Progenitor cell of endocrine pancreas (in vitro differentiated cells): Measurements from ENCODE around the gene GTF2B. TPM values are rescaled to one million over a fixed set of nuclear protein-coding genes. Genes with fewer than 3 reads are reported as not detected.
"Not testable (repeated sequence)": the region's sequence is repeated elsewhere in the genome, so short reads cannot be mapped to it uniquely, and the experiment has no call there.

Source experiments
- DNase-seq: peaks from one replicate; pipeline ENCODE4 v3.0.0; 2021; ENCODE audit warnings: low spot score; ENCODE audit not compliant: unreplicated experiment
- H3K27ac Mint-ChIP-seq: 2 replicates; pipeline ENCODE4 v1.8.0; 2021; ENCODE audit warnings: mild to moderate bottlenecking, moderate library complexity, mixed read lengths
- H3K27me3 Mint-ChIP-seq: 2 replicates; pipeline ENCODE4 v1.8.0; 2021; ENCODE audit warnings: mixed read lengths
- H3K36me3 Mint-ChIP-seq: 2 replicates; pipeline ENCODE4 v1.8.0; 2022; ENCODE audit warnings: mixed read lengths; ENCODE audit not compliant: insufficient read depth
- H3K4me1 Mint-ChIP-seq: 2 replicates; pipeline ENCODE4 v1.8.0; 2021; ENCODE audit warnings: low read depth, mixed read lengths
- H3K4me3 Mint-ChIP-seq: 2 replicates; pipeline ENCODE4 v1.8.0; 2021; ENCODE audit warnings: low read depth, mild to moderate bottlenecking, moderate library complexity, mixed read lengths
- H3K9me3 Mint-ChIP-seq: 2 replicates; pipeline ENCODE4 v1.8.0; 2021; ENCODE audit warnings: low read depth, mixed read lengths
- total RNA-seq: library from RNA; stranded (reverse); gene quantifications from 2 replicates; pipeline ENCODE4 v1.2.1, GENCODE V29; 2021
- TF ChIP-seq, protein P1 (sequence below): fragments of 200-600 bp; sonication (generic); IDR thresholded peaks from one replicate; pipeline ENCODE4 v1.5.0; 2021; ENCODE audit warnings: antibody characterized with exemption, mild to moderate bottlenecking; ENCODE audit not compliant: unreplicated experiment

GTF2B gene
- total RNA-seq, 1 donor from 2014 or later, result 27.4 TPM

DNA sequence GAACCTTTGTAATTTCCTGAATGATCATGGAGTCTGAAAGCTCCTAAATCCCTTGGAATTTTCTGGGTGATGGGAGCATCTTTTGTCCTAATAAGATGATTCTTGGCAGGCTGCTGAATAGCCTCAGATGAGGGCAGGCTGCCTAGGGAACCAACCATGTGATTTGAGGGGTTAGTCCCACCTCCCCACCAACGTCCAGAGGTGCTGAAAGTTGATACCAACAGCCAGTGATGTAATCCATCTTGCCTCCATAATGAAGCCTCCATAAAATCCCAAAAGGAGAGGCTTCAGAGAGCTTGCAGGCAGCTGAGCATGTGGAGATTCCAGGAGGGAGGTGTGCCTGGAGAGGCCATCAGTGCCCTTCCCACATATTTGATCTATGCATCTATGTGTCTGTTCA lies 43.7 kb downstream of the GTF2B start:
- TF ChIP-seq, protein P1, sequence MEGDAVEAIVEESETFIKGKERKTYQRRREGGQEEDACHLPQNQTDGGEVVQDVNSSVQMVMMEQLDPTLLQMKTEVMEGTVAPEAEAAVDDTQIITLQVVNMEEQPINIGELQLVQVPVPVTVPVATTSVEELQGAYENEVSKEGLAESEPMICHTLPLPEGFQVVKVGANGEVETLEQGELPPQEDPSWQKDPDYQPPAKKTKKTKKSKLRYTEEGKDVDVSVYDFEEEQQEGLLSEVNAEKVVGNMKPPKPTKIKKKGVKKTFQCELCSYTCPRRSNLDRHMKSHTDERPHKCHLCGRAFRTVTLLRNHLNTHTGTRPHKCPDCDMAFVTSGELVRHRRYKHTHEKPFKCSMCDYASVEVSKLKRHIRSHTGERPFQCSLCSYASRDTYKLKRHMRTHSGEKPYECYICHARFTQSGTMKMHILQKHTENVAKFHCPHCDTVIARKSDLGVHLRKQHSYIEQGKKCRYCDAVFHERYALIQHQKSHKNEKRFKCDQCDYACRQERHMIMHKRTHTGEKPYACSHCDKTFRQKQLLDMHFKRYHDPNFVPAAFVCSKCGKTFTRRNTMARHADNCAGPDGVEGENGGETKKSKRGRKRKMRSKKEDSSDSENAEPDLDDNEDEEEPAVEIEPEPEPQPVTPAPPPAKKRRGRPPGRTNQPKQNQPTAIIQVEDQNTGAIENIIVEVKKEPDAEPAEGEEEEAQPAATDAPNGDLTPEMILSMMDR, result no peak
- Mint-ChIP-seq H3K27ac (no peak overlapping the region), H3K9me3 (no peaks in the 10 kb centered on the region), H3K4me1 (no peaks in the 10 kb centered on the region), H3K27me3 (no peaks in the 10 kb centered on the region), H3K4me3 (no peak overlapping the region), H3K36me3 (peaks cover 5% of the 10 kb centered on the region)
- DNase-seq, result no peak

DNA sequence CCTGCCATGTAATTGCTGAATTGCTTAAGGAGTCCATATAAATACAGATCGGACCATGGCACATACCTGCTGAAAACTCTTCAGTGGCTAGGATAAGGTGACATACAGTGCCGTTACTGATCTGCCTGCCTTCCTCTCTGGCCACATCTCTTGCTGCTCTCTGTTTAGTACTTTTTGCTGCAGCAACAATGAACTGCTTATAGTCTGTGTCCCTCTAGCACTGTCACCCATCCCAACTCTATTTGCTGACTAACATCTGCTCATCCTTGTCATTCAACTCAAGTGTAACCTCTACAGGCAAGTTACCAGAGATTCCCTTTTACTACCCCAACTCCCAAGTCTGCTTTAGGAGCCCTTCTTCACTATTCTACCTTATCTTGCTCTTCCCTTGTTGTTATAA lies 65.6 kb downstream of the GTF2B start:
- Mint-ChIP-seq H3K27ac (no peak overlapping the region), H3K4me3 (no peak overlapping the region), H3K36me3 (peaks cover 14% of the 10 kb centered on the region), H3K4me1 (no peaks in the 10 kb centered on the region), H3K9me3 (no peaks in the 10 kb centered on the region), H3K27me3 (no peaks in the 10 kb centered on the region)
- TF ChIP-seq, protein P1, result no peak
- no peak for DNase-seq

DNA sequence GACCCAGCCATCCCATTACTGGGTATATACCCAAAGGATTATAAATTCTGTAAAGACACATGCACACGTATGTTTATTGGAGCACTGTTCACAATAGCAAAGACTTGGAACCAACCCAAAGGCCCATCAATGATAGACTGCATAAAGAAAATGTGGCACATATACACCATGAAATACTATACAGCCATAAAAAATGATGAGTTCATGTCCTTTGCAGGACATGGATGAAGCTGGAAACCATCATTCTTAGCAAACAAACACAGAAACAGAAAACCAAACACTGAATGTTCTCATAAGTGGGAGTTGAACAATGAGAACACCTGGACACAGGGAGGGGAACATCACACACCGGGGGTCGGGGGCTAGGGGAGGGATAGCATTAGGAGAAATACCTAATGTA lies 71.7 kb downstream of the GTF2B start:
- H3K27me3 Mint-ChIP-seq, H3K9me3 Mint-ChIP-seq, H3K4me3 Mint-ChIP-seq, DNase-seq, H3K4me1 Mint-ChIP-seq, H3K27ac Mint-ChIP-seq: not testable (repeated sequence)
- peaks cover 41% of the 10 kb centered on the region for H3K36me3 Mint-ChIP-seq

DNA sequence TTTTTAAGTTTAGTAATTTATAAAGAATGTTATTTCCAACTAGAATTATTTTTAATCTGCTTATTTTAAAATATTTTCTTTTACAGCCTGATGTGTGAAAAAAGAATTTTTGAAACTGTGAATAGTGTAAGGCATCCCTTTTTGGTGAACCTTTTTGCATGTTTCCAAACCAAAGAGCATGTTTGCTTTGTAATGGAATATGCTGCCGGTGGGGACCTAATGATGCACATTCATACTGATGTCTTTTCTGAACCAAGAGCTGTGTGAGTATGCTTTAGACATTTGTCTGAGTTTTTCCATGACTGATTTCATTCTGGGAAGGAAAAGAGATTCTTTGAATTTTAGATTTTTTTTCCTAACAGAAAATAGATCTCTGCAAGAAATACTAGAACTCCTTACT lies 77.9 kb downstream of the GTF2B start:
- DNase-seq, result no peak
- Mint-ChIP-seq H3K27me3 (no peaks in the 10 kb centered on the region), H3K27ac (no peak overlapping the region), H3K4me1 (no peaks in the 10 kb centered on the region), H3K9me3 (no peaks in the 10 kb centered on the region), H3K36me3 (peaks cover 33% of the 10 kb centered on the region), H3K4me3 (no peak overlapping the region)
- TF ChIP-seq, protein P1, result no peak

DNA sequence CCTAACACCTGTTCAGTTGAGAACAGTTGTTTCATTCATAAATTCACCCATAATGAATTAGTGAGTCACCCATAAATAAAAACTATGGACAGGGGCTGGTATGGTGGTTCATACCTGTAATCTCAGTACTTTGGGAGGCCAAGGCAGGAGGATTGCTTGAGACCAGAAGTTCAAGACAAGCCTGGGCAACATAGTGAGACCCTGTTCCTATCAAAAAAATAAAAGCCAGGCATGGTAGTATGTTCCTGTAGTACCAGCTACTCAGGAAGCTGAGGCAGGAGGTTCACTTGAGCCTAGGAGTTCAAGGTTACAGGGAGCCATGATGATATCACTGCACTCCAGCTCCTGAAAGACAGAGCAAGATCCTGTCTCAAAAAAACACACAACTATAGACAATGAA lies 79.0 kb downstream of the GTF2B start:
- H3K36me3 Mint-ChIP-seq, result peaks cover 23% of the 10 kb centered on the region
- no peak for DNase-seq
- H3K4me1 Mint-ChIP-seq, result no peaks in the 10 kb centered on the region
- H3K9me3 Mint-ChIP-seq, result no peaks in the 10 kb centered on the region
- no peak overlapping the region for H3K27ac Mint-ChIP-seq
- no peak overlapping the region for H3K4me3 Mint-ChIP-seq
- TF ChIP-seq, protein P1, result no peak
- H3K27me3 Mint-ChIP-seq, result no peaks in the 10 kb centered on the region

DNA sequence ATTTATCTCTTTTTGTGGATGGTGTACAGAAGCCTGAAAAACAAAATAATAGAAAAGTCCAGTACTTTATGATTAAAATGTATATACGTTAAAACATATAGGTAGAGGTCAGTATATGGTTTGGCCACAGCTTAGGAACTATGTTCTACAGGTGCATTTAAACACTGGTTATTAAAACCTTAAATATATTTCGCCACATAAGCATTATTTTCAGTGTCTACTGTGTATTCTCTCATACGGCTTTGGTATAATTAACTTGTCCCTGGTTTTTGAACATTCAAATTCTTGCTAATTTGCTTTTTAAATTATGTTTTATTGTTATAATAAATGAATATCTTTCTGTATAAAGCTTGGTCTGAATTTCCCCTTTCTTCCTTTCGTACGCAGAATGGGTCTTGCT lies 87.9 kb downstream of the GTF2B start:
- Mint-ChIP-seq H3K9me3 (peaks cover 17% of the 10 kb centered on the region), H3K27ac (no peak overlapping the region), H3K27me3 (no peaks in the 10 kb centered on the region), H3K4me3 (no peak overlapping the region), H3K4me1 (no peaks in the 10 kb centered on the region), H3K36me3 (peaks cover 45% of the 10 kb centered on the region)
- TF ChIP-seq, protein P1, result no peak
- DNase-seq, result no peak
